ENCODE results near the gene PHAF1.

Gene PHAF1

DNA sequence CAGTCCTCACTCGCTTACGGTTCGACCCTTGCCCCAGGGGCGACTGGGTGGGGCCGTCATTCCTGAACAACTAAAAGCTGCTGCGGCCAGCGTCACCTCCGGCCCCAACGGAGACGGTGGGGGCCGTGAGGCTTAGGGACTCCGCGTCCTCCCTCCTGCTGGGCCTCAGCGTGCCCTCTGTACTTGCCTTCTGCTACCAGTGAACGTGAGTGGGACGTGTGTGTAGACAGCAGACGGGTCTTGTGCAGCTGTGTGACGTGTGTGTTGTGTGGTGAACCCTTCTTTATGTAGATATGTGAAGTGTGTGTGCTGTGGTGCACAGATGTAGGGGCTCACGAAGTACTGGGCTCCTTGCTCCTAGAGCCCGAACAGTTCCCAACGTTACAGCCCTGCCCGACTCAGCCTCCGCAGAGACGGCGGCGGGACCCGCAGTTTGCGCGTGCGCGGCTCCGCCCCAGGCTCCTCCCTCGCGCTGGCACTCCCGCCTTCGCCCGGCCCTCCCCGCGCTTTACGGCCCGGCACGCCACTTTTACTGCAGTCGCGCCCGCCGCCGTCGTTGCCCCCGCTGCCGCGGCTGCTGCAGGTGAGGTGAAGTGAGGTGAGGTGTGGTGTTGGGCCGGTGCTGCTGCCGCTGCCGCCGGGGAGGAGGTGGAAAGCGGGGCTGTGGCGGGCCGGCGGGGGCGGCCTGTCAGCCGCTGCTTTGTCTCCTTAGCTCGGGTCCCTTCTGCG is at the start of gene PHAF1:
TSS of gene PHAF1 (plus strand) at position 535 of the 729 bp plus-strand sequence. CDS start 235 bp downstream, outside the sequence.
- peak; percentile 97 for DNase-seq (ENCODE audit: insufficient read length, low spot score)
- peak; percentile 99 for FAIRE-seq

DNA sequence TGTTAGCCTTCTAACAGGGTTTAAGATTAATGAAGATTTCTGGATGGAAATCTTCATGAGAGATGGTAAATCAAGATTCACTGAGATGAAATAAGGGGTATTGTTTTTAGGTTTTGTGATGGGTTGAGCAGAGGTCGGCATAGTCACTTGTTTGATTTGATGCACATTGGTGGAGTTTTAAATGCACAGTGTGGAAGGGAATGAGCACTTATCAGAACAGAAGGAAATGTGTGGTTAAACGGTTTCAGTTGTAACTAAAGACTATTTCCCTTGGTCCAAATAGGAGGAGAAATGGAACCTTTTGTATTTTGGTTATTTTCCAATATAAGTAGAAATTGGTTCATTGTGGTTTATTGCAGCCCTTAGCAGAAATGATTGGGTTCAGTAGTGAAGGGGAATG is 46.7 kb upstream of the PHAF1 start:
- DNase-seq (ENCODE audit: insufficient read length, low spot score) (no peak), FAIRE-seq (no peak)

DNA sequence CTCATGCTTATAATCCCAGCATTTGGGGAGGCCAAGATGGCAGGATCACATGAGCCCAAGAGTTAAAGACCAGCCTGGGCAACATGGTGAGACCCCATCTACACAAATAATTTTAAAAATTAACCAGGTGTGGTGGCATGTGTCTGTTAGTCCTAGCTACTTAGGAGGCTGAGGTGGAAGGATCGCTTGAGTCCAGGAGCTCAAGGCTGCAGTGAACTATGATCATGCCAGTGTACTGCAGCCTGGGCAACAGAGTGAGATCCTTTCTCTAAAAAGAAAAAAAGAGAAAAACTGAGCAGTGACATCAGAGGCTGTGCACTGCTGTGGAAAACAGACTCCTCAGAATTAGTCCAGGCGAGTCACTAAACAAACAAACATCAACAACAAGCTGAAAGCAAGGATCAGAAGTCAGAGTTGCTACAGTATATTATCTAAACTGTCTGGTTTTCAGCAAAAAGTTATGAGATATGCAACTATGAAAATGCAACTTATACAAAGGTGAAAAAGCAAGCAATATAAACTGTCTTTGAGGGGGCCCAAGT is 41.5 kb upstream of the PHAF1 start:
- FAIRE-seq: peak; percentile 85
- DNase-seq (ENCODE audit: insufficient read length, low spot score): no peak

DNA sequence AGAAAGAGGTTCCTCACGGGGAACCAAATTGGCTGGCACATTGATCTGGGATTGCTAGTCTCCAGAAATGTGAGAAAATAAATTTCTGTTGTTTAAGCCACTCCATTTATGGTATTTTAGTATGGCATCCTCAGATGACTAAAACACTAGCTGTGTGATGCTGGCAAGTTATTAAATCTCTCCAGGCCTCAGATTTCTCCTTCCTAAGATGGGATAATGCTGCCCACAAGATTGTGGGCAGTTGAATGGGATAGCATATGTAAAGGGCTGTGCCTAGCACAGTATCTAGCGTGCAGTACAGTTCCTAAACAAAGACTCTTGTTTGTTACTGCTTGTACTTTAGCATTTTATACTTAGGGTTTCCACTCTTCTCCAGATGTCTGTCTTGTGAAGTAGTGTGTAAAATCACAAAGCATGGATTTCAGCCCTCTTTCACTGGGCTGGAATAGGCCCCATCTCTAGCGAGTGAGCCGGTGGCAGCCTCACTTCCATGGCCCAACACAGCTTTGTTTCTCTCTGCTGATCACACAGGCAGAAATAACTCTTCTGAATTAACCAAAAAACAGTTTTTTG is 38.2 kb upstream of the PHAF1 start:
- FAIRE-seq (peak; percentile 38), DNase-seq (ENCODE audit: insufficient read length, low spot score) (no peak)

DNA sequence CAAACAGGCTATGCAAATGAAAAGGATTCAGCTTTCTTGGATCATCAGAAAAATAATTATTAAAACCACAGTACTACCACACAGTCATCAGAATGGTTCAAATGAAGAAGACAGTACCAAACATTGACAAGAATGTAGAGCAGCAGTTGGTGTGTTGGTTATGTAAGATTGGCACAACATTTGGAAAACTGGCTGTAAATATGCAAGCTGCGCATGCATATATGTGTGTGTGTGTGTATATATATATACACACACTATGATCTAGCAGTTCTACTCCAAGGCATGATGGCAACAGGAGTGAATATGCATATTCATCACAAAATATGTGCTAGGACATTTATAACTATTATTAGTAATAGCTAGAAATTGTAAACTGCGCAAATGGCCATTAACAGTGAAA is 34.4 kb upstream of the PHAF1 start:
- no peak for DNase-seq (ENCODE audit: insufficient read length, low spot score)
- no peak for FAIRE-seq

DNA sequence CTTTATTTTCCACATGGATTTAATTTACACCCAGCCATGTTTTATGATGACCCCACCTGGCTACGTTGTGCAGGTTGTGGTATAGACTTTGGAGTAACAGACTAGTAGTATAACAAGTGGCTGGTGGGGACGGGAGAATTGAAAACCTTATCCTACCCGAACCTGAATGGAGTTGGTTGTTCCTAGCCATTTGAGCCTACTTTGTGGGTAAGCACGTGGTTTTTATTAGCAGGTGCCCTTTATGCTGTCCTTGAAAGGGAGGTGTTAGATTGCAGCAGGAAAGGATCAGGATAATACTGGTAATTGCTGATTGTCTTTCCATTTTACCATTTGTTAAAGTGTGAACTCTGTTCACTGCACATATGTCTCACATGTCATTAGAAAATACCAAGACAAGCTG is 31.9 kb upstream of the PHAF1 start:
- no peak for DNase-seq (ENCODE audit: insufficient read length, low spot score)
- no peak for FAIRE-seq

DNA sequence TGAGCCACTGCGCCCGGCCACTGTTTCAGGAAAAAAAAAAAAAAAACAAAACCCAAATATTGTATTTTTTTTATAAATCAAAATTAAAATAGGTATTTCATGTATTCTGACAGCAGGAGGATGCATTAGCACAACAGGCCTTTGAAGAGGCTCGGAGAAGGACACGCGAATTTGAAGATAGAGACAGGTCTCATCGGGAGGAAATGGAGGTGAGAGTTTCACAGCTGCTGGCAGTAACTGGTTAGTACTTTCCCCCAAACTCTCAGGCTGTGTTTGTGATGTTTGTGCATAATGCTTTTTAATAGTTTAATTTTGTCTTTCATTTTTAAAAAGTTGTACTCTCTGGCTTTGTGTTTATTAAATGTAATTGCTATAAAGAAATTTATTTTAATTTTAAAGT is 27.6 kb upstream of the PHAF1 start:
- DNase-seq (ENCODE audit: insufficient read length, low spot score): no peak
- FAIRE-seq: no peak

DNA sequence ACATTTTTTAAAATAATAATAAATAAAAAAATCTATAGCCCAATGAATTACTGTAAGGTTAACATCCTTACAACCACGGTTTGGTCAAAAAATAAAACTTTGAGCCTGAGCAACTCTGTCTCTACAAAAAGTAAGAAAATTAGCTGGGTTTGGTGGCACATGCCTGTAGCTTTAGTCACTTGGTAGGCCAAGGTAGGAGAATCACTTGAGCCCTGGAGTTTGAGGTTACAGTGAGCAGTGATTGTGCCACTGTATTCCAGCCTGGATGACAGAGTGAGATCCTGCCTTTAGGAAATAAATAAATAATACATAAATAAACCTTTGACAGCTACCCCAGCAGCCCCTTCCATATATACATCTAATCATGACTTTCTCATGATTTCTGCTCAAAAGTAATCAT is 26.9 kb upstream of the PHAF1 start:
- no peak for FAIRE-seq
- no peak for DNase-seq (ENCODE audit: insufficient read length, low spot score)

DNA sequence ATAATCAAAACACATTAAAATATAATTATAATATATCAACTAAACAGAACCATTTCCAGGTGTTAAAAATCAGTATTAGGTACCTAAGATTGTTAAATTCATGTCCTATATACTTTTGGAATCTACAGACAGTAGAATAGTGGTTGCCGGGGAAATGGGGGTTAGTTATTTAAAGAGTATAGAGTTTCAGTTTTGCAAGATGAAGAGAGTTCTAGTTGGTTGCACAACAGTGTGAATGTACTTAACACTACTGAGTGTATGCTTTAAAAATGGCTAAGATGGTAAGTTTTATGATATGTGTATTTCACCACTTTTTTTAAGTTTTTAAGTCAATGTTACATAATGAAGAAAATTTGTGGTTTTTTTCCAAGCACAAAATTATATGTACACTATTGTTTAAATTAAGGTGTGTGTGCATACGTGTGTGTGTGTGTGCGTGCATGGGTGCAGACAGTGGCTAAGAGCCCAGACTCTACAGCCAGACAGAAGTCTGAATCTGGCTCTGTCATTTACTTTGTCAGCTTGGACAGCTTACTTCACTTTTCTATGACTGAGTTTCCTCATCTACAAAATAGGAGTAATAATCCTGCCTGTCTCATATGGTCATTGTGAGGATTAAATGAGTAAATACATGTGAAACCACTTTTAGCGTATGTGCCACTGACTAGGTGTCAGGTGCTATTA is 25.3 kb upstream of the PHAF1 start:
- no peak for DNase-seq (ENCODE audit: insufficient read length, low spot score)

DNA sequence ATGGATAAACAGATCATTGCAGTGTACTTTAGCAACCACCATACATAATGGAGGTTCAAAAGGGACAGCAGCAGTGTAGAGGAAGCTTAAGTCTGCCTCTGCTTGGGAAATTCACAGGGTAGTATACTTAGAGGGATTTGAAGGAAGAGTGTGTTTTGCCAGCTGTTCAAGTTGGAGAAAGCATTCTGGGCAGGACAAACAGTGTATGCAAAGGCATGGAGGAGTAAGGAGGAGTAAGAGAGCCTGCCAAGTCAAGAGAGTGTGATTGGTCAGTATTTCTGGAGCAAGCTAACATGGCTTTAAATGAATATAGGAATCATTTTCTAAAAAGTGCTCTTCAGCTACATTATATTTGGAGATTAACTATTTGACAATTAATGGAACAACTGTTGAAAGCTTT is 22.9 kb upstream of the PHAF1 start:
- no peak for FAIRE-seq

More for the DNA sequence above, 25.3 kb upstream of the PHAF1 start:
- no peak for FAIRE-seq

DNA sequence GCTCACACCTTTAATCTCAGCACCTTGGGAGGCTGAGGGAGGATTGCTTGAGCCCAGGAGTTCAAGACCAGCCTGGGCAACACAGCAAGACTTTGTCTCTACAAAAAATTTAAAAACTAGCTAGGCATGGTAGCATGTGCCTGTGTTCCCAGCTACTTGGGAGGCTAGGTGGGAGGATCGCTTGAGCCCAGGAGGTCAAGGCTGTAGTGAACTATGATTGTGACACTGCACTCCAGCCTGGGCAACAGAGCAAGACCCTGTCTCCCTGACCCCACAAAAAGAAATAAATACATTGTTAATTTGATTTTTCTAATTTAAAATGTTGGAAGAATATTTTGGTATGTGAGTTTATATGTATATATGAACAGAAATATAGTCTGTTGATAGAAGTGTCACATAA is 22.4 kb upstream of the PHAF1 start:
- no peak for FAIRE-seq
- no peak for DNase-seq (ENCODE audit: insufficient read length, low spot score)

More for the DNA sequence above, 22.9 kb upstream of the PHAF1 start:
- DNase-seq (ENCODE audit: insufficient read length, low spot score): no peak

DNA sequence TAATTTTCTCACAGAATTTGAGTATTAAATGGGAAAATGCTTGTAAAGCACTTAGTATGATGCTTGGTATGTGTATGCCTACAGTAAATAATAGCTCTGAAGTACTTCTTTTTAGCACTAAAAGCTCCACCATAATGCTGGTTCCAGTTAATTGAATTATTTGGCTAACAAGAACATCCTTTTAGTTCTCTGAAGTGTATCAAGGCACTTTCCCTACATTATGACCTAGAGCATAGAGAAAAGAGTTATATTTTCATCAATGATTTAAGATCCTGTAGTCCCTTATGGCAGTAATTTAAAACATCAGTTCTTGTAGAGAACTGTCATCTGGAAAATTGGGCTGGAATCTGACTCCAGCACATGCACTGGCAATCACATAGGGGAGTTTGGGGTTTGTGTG is 21.9 kb upstream of the PHAF1 start:
- DNase-seq (ENCODE audit: insufficient read length, low spot score) (no peak), FAIRE-seq (no peak)

DNA sequence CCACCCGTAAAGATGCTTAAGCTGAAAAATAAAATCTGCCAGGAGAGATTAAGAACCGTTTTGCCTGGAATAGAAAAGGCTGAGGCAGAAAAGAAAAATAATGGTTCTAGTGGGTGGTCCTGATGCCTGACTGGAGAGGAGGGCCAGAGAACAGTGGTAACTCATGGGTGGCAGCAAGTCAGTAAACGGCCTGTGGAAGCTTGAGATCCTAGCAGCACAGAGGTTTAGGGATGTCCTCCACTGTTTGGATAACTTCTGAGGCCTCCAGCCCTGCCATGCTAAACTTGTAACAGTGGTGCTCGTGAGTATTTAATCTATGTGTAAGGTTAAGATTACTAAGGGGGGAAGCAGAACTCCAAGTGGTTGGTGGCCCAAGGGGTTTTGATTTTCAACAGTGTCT is 21.2 kb upstream of the PHAF1 start:
- FAIRE-seq: no peak
- no peak for DNase-seq (ENCODE audit: insufficient read length, low spot score)

DNA sequence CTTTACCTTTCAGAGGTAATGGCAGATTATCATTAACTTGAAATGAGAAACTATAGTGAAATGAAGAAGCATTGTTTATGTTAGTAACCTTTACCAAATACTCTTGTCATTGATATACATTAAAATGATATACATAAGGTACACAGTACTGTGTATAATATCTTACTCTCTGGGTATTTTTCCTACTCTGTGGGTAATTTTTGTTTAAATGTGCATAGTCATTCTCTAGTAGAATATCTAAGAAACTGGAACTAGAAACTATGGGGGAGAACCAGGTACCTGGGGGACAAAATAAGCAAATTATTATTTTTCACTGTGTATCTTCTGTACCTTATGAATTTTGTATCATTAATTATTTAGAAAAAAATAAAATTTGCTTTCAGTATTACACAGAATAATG is 20.6 kb upstream of the PHAF1 start:
- no peak for FAIRE-seq
- no peak for DNase-seq (ENCODE audit: insufficient read length, low spot score)

DNA sequence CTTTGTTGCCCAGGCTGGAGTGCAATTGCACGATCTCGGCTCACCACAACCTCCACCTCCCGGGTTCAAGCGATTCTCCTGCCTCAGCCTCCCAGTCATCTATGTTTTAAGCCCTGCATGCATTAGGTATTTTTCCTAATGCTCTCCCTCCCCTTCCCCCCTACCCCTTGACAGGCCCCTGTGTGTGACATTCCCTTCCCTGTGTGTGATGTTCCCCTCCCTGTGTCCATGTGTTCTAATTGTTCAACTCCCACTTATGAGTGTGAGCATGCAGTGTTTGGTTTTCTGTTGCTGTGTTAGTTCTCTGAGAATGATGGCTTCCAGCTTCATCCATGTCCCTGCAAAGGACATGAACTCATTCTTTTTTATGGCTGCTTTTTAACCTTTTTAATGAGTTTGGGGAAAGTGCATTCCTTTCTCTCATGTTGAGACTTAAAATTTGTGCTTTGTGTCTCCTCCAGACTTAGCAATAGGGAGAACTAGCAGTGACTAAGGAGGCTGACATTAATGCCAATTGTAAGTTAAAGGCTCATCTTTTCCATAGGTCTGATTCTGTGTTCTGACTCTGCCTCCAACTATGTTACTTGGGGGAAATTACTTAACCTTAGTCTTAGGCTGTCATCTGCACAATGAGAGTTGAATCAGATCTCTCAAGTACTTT is 17.7 kb upstream of the PHAF1 start:
- FAIRE-seq (no peak), DNase-seq (ENCODE audit: insufficient read length, low spot score) (no peak)

DNA sequence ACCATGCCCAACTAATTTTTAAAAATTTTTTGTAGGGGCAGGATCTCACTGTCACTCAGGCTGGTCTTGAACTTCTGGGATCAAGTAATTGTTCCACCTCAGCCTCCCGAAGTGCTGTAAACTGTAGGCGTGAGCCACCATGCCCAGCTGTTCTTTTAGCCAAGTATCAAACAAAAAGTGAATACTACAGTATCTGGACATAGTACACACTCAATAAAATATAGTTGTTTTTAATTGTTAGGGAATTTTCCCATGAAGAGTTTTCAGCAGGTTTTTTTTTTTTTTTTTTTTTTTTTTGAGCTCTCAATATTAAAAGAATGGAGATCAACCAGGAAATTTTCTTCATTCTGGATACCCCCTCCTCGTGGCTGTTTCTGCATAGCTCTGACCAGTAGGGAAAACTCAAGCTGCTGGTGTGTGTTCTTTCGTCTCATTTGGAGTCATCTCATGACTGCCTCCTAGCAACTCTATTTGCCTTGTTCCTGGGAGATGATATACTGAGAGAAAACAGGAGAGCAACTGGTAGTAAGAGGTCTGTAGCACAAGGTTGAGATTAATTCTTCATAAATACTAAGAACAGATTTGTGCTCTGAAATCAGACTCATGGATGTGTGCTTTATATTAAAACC is 16.5 kb upstream of the PHAF1 start:
- FAIRE-seq (peak; percentile 20), DNase-seq (ENCODE audit: insufficient read length, low spot score) (no peak)

DNA sequence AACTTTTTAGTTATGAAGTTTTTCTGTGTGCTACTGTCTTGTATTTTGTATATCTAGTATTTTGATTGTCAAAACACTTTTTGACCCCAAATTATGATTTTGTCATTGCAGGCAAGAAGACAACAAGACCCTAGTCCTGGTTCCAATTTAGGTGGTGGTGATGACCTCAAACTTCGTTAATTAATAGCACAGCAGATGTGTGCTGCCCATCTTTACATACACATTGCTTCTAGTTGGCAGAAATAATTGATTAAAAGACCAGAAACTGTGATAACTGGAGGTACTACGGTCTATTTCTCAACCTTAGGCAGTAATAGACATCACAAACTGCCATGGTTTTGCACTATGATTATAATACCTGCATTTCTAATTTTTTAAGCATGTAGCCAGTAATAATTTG is 11.1 kb upstream of the PHAF1 start:
- no peak for DNase-seq (ENCODE audit: insufficient read length, low spot score)
- FAIRE-seq: no peak

DNA sequence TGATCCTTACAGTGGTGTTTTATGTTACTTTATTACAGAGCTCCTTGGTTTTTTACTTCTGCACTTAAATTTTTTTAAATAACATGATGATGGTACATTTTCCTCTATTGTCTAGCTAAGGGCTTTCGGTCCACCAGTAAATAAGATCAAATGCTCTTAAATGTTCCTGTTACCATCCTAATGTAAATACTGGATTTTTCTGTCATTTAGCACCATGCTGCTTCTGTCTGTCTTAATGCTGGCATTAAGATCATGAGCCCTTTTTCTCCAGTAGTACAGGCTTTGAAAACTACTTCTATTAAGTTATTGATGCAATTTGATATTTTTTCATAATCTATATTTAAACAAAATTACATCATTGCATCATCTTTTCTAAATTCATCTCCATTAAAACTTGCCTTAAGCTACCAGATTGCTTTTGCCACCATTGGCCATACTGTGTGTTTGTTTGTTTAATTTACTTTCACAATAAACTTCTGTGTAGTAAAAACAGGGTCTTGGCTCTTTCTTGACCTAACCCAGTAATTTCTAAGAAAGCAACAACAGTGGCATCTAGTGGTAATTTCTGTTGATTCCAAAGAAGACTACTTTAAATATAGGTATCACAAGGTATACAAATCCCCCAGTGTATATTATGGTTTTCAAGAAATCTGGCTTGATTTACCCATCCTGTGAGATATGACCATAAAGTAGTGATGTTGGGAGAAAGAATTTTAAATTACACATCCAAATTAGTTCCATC is 9.0 kb upstream of the PHAF1 start:
- DNase-seq (ENCODE audit: insufficient read length, low spot score): peak; percentile 31

DNA sequence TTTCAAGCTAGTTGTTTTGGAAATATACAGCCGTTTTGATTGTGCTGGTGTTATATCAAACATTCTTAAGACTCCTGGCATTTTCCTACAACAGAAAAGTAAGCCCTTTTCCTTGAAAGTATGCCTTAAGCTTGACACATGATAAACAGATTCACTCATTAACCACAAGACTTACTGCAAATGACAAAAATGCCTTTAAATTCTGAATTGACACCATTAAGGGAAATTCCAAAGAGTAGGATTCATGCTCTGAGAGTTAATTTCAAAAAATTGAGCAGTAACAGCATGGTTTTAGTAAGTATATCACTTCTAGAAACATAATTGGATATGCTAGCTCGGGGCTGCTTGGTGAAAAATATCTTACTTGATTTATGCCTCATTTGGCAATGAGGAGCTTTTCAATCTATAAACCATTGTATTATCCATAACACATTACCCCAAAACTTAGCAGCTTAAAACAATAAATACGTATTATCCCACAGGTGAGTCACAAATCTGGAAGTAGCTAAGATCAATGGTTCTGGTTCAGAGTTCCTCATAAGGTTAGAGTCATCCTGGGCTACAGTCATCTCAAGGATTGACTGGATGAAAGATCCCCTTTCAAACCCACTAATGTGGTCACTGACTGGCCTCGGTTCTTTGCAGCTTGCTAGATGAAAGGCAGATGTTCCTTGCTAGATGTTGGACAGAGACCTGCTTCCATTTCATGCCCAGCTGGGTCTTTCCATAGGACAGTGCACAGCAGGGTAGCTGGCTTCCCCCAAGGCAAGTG is 8.2 kb upstream of the PHAF1 start:
- no peak for DNase-seq (ENCODE audit: insufficient read length, low spot score)
- FAIRE-seq: no peak

More for the DNA sequence above, 9.0 kb upstream of the PHAF1 start:
- no peak for FAIRE-seq
